Activated naive CD4-positive, alpha-beta T cell treated with anti-CD3 and anti-CD28 coated beads, Interleukin-2, amount 50 U/mL, for 72 hours (primary cell): Measurements from ENCODE around the gene GK. TPM values are rescaled to one million over a fixed set of nuclear protein-coding genes. Genes with fewer than 3 reads are reported as not detected.
"Not testable (repeated sequence)": the region's sequence is repeated elsewhere in the genome, so short reads cannot be mapped to it uniquely, and the experiment has no call there.

Source experiments
- ATAC-seq, 2 donors: fragments of 150-1000 bp; cut with Tn5 transposase; 2 replicates each; pipeline ENCODE4 v1.10.0; 2021; ENCODE audit warnings: mild to moderate bottlenecking in 2 of 2, moderate library complexity in 2 of 2
- DNase-seq, 2 donors: peaks; one replicate each; pipeline ENCODE4 v3.0.0; 2021 to 2022; ENCODE audit warnings: low spot score in 2 of 2
- H3K27ac Mint-ChIP-seq, 2 donors: one replicate each; pipeline ENCODE4 v1.8.0; 2022; ENCODE audit warnings: mild to moderate bottlenecking in 2 of 2, mixed read lengths in 2 of 2
- H3K36me3 Mint-ChIP-seq, 2 donors: one replicate each; pipeline ENCODE4 v1.8.0; 2022; ENCODE audit warnings: mixed read lengths in 2 of 2
- H3K9me3 Mint-ChIP-seq, 2 donors: one replicate each; pipeline ENCODE4 v1.8.0; 2022; ENCODE audit warnings: mixed read lengths in 2 of 2
- total RNA-seq, 2 donors: library from RNA; stranded (reverse); gene quantifications; one replicate each; pipeline ENCODE4 v1.2.3, GENCODE V29; 2022

Gene GK
- total RNA-seq: 100 to 1,000 TPM in 1 of 2 donors, 10 to 100 TPM in 1; 53.1 to 147 TPM

DNA sequence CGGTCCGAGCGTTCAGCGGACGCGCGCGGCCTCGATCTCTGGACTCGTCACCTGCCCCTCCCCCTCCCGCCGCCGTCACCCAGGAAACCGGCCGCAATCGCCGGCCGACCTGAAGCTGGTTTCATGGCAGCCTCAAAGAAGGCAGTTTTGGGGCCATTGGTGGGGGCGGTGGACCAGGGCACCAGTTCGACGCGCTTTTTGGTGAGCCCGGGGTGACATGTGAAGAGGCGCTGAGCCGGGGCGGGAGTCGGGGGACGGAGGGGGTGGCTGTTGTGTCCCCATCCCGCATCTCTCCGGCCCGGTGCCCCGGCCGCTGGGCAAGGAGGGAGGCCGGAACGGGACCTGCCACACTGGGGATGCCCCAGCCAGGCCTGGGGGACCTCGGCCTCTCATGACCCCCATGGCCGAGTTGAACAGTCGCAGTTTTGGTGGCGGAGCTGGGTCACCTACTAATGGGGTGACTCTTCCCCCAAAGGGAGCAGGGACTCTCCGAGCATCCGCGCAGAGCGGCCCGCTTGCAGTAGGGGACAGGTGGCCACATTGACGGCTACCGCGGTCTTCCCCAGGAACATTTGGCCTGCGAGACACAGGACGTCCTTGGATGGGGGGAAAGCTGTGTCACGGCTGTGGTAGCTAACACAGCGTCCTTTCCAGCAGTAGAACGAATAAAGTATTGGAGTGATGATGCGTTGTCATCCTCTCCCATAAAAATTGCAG is at the start of gene GK:
TSS of gene GK (plus strand) at position 9 of the 717 bp plus-strand sequence. CDS start at position 124, 115 bp downstream.
- Mint-ChIP-seq H3K27ac (peak within 1 kb of the TSS; percentile 98 to 99), H3K9me3 (no peaks in the 10 kb centered on the region), H3K36me3 (peaks cover 6 to 27% of the 10 kb centered on the region in 2 donors)
- peak in 1 of 2 donors; percentile 3 for ATAC-seq
- peak; percentile 30 to 66 for DNase-seq

DNA sequence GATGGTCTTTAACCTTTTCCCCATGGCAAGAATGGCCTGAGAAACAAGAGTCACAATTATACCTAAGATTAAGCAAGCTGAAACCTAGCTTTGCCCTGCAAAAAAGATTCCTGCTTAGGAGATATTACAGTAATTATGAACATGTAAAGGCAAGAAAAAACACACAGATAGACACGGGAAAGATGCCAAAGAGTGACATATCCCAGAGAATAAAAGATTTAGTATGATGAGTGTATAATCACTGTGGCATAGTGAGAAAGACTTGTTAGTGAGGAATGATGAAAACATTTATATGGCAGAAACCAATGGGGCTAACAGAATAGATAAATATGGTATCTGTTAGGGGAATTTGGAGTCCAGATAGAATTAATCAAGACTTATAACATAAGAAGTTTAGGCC is 46.1 kb upstream of the GK start:
- DNase-seq (no peak), ATAC-seq (no peak)
- Mint-ChIP-seq H3K36me3 (no peaks in the 10 kb centered on the region), H3K27ac (no peak overlapping the region), H3K9me3 (no peaks in the 10 kb centered on the region)

DNA sequence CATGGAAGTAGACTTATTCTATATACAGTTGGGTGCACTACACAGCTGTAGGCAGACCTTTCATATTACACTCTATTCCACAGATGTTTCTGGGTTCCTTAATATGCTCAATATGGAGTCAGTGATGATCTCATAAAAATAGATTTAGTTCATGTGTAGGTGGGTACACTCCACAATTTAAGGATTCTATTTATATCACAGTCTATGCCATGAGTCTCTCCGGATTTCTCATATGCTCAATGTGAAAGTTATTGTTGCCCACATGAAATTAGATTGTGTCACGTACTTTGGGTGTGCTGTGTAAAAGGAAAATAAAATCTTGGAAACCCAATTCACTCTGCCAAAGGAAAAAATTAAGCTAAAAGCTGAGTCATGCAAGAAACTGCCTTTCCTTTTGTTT is 43.2 kb upstream of the GK start:
- DNase-seq (no peak), ATAC-seq (peak in 1 of 2 donors; percentile 46)
- Mint-ChIP-seq H3K27ac (no peak overlapping the region), H3K9me3 (no peaks in the 10 kb centered on the region), H3K36me3 (no peaks in the 10 kb centered on the region)

DNA sequence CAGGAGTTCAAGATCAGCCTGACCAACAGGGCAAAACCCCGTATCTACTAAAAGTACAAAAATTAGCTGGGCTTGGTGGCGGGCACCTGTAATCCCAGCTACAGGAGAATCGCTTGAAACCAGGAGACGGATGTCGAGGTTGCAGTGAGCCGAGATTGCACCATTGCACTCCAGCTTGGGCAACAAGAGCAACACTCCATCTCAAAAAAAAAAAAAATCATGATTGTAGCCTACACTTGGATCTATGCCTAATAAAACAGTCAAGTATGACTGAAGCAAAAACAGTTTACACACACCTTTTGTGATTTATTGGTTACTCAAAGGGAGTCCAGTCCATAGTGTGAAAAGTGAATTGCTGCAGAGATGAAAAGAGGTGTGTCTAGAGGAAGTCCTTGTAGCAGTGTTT is 41.0 kb upstream of the GK start:
- H3K9me3 Mint-ChIP-seq: no peaks in the 10 kb centered on the region
- no peak for DNase-seq
- no peak overlapping the region for H3K27ac Mint-ChIP-seq
- ATAC-seq: no peak
- H3K36me3 Mint-ChIP-seq: no peaks in the 10 kb centered on the region

GRCh38 chrX:30613721-30614120 is 39.5 kb upstream of the GK start:
- DNase-seq (no peak), ATAC-seq (no peak)
- Mint-ChIP-seq H3K36me3 (no peaks in the 10 kb centered on the region), H3K27ac (no peak overlapping the region), H3K9me3 (no peaks in the 10 kb centered on the region)

GRCh38 chrX:30615229-30615628 is 38.0 kb upstream of the GK start:
- ATAC-seq (peak; percentile 43 to 100), DNase-seq (no peak)
- Mint-ChIP-seq H3K27ac (no peak overlapping the region), H3K9me3 (no peaks in the 10 kb centered on the region), H3K36me3 (peaks cover 0 to under 1% of the 10 kb centered on the region in 2 donors)

- ATAC-seq: no peak
- no peak for DNase-seq
- Mint-ChIP-seq H3K27ac (no peak overlapping the region), H3K9me3 (peaks cover 3% of the 10 kb centered on the region in 2 donors), H3K36me3 (peaks cover 6 to 24% of the 10 kb centered on the region in 2 donors)
Observed at GRCh38 chrX:30618160-30618765, 35.0 kb upstream of the GK start.

- Mint-ChIP-seq H3K27ac (peak overlapping the region in 1 of 2 donors; percentile 13), H3K9me3 (peaks cover 3 to 6% of the 10 kb centered on the region in 2 donors), H3K36me3 (peaks cover 6 to 27% of the 10 kb centered on the region in 2 donors)
- ATAC-seq: no peak
- no peak for DNase-seq
Observed at GRCh38 chrX:30620125-30620524, 33.1 kb upstream of the GK start.

GRCh38 chrX:30620980-30621618 is 32.1 kb upstream of the GK start:
- peaks cover 6 to 27% of the 10 kb centered on the region in 2 donors for H3K36me3 Mint-ChIP-seq
- peaks cover 3 to 6% of the 10 kb centered on the region in 2 donors for H3K9me3 Mint-ChIP-seq
- ATAC-seq (peak in 1 of 2 donors; percentile 77), DNase-seq (no peak)
- H3K27ac Mint-ChIP-seq: peak overlapping the region in 1 of 2 donors; percentile 31

GRCh38 chrX:30622361-30622760 is 30.9 kb upstream of the GK start:
- no peak for DNase-seq
- peaks cover 6 to 27% of the 10 kb centered on the region in 2 donors for H3K36me3 Mint-ChIP-seq
- H3K27ac Mint-ChIP-seq: no peak overlapping the region
- ATAC-seq: no peak
- peaks cover 3 to 6% of the 10 kb centered on the region in 2 donors for H3K9me3 Mint-ChIP-seq

DNA sequence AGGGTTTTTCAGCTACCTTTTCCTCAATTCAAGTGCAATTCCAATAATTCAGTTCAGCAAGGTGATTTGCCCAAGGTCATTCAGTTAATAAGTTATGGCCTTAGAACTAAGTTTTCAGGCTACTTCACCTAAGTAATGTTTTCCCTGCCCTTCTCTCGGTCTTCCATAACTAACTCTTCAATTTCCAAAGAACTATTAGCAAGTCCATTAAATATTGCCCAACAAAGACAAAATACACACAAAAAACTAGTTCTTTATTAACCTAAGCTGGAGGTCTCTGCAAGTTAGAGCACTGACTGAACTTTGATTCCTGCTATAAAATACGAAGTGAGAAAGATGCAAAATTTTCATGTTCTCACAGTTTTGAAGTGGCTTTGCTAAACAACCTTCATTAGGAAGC is 26.8 kb upstream of the GK start:
- ATAC-seq (no peak), DNase-seq (no peak)
- peaks cover 0 to 6% of the 10 kb centered on the region in 2 donors for H3K9me3 Mint-ChIP-seq
- H3K36me3 Mint-ChIP-seq: peaks cover 6 to 15% of the 10 kb centered on the region in 2 donors
- H3K27ac Mint-ChIP-seq: no peak overlapping the region

DNA sequence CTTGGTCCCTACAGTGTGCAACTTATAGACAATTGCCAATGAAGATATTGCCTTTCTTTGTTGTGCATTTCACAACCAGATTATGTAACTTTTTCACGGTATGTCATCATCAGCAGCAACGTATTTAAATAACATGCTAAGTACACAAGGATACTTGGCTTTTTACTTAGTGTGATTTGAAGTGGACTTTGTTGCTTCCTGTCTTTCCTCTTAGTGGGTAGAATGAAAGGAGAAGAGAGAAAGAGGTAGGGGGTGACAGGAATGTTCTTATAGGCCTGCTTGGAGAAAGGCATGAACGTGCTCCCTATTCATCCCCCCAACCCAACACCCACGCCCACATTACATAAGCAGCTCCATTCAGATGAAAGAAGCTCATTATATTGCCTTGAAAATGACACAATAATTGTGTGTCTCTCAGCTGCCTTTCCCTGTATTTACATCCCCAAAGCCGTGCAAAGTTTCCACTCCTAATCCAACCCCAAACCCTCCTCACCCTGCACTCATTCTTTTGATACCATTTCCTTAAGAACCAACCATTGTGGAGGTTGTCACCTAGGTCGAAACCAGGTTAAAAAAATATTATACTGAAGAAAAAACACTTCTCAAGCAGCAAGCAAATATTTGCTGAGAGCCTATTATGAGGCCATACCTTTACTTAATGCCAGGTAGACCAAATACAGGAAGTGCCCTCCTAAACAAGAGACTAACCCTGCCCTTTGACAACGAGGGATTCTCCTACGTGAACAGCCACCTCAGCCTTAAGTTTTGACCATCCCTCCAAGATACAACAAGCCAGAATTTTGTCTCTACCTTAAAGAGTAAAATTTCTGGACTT is 25.2 kb upstream of the GK start:
- Mint-ChIP-seq H3K9me3 (peaks cover 0 to 5% of the 10 kb centered on the region in 2 donors), H3K27ac (no peak overlapping the region), H3K36me3 (peaks cover 0 to 5% of the 10 kb centered on the region in 2 donors)
- DNase-seq (no peak), ATAC-seq (no peak)

GRCh38 chrX:30634070-30634469 is 19.2 kb upstream of the GK start:
- H3K36me3 Mint-ChIP-seq, ATAC-seq, H3K9me3 Mint-ChIP-seq, DNase-seq, H3K27ac Mint-ChIP-seq: not testable (repeated sequence)

DNA sequence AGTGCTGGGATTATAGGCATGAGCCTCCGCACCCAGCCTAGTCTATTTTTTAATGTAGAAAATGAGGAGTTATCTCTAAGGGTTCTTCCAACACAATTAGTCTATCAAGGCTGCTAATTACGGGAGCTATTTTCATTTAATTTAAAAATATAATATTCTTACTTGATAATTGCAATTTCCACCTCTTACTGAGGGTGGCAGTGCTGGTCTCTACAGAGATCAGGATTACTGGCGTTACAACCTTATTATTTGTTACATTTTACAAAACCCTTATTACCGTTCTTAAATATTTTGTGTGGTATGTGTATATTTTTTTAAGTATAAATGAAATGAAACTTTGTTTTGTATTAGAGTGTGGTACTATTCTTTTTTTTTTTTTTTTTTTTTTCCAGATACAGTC is 17.6 kb upstream of the GK start:
- no peak for ATAC-seq
- peaks cover 0 to 4% of the 10 kb centered on the region in 2 donors for H3K9me3 Mint-ChIP-seq

GRCh38 chrX:30637874-30638815 is 15.1 kb upstream of the GK start:
- DNase-seq (no peak), ATAC-seq (no peak)
- H3K9me3 Mint-ChIP-seq: peaks cover 0 to 4% of the 10 kb centered on the region in 2 donors
- H3K36me3 Mint-ChIP-seq: peaks cover 0 to 8% of the 10 kb centered on the region in 2 donors
- no peak overlapping the region for H3K27ac Mint-ChIP-seq

More for the DNA sequence above, 17.6 kb upstream of the GK start:
- Mint-ChIP-seq H3K36me3 (no peaks in the 10 kb centered on the region), H3K27ac (no peak overlapping the region)
- DNase-seq: no peak

DNA sequence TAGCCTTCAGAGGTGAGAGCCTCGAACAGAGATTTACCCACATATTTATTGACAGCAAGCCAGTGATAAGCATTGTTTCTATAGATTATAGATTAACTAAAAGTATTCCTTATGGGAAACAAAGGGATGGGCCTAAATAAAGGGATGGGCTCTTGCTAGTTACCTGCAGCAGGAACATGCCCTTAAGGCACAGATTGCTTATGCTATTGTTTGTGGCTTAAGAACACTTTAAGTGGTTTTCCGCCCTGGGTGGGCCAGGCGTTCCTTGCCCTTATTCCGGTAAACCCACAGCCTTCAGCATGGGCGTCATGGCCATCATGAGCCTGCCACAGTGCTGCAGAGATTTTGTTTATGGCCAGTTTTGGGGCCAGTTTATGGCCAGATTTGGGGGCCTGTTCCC is 13.5 kb upstream of the GK start:
- DNase-seq, H3K9me3 Mint-ChIP-seq, H3K36me3 Mint-ChIP-seq, H3K27ac Mint-ChIP-seq, ATAC-seq: not testable (repeated sequence)
